Upper lobe of left lung (tissue), 4 donors: ENCODE data around the gene IGSF1.

Experiments
- CTCF ChIP-seq, 6 experiments: fragments of 450-650 bp in 4 of 6; fragments of 200-600 bp in 2 of 6; sonication (generic) in 2 of 6; IDR thresholded peaks; one replicate each; pipeline ENCODE4 v1.5.1; 2016 to 2019; ENCODE audit warnings: antibody characterized with exemption in 6 of 6
- POLR2A ChIP-seq, 4 donors: fragments of 450-650 bp; IDR thresholded peaks; one replicate each; pipeline ENCODE4 v1.5.1; 2016 to 2017; ENCODE audit warnings: antibody characterized with exemption in 4 of 4, mild to moderate bottlenecking in 2 of 4
- POLR2AphosphoS5 ChIP-seq, 2 donors: sonication (generic); formaldehyde crosslinking; IDR thresholded peaks; one replicate each; pipeline ENCODE4 v1.5.1; 2017; ENCODE audit warnings: antibody characterized with exemption in 2 of 2

GRCh38 chrX:131225078-131225477, 64.0 kb downstream of the IGSF1 start:
- no peak for TF ChIP-seq CTCF (IDR thresholded peaks at IDR 0.05)
- TF ChIP-seq POLR2AphosphoS5 (IDR thresholded peaks at IDR 0.05) = no peak
- TF ChIP-seq POLR2A (IDR thresholded peaks at IDR 0.05) = no peak
